Measurements from ENCODE around the gene CCDC33. TPM values are rescaled to one million over a fixed set of nuclear protein-coding genes. Genes with fewer than 3 reads are reported as not detected.
"Not testable (repeated sequence)": the region's sequence is repeated elsewhere in the genome, so short reads cannot be mapped to it uniquely, and the experiment has no call there.

CCDC33 gene
- total and polyA plus RNA-seq, 10 of the 15 experiments (the other 5 are each of a cell fraction or from before 2014, with no cell fraction given), result 0.57 to 5.8 (median 4.3) TPM

DNA sequence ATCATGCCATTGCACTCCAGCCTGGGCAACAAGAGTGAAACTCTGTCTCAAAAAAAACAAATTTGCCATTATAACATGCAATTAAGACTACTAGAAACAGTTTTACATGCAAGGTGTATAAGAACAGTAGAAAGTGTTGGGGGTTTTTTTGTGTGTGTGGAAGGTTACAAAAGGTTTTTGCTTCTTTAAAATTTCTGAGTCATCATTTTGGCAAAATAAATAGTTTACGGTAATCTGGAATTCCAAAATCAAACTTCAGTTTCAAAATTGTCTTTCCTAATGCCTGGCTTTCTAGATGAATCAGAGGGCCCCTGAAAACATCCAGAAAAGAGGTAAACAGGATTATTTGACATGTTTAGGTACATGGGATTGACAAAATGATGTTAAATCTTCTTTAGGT is 124.7 kb downstream of the CCDC33 start:
- FAIRE-seq; BruUV-seq (replicated peaks); intact Hi-C loops (cut with micrococcal nuclease; ENCODE audit: unreplicated experiment); H4K20me1 ChIP-seq (ENCODE audit: control insufficient read depth, insufficient read depth); H3K4me3 ChIP-seq; H3K9ac ChIP-seq (ENCODE audit: control insufficient read depth, insufficient read depth, low read length); H3K4me1 ChIP-seq (ENCODE audit: control insufficient read depth, insufficient read depth, low read length); H3K79me2 ChIP-seq (ENCODE audit: control insufficient read depth, insufficient read depth, low read length); H3K36me3 ChIP-seq (ENCODE audit: control insufficient read depth in 2 of 2, insufficient read depth in 2 of 2, low read length in 1 of 2); H2AFZ ChIP-seq (ENCODE audit: control insufficient read depth, low read depth, low read length); in situ Hi-C loops (cut with MboI); H3K27me3 ChIP-seq (replicated peaks in 1 of 2; ENCODE audit: control insufficient read depth in 2 of 2, insufficient read depth in 2 of 2, low read length in 1 of 2); RAD21 ChIA-PET (ENCODE audit: unreplicated experiment); ATAC-seq; DNase-seq (ENCODE audit: low read depth, low spot score); POLR2A ChIA-PET; H3K4me2 ChIP-seq (ENCODE audit: control insufficient read depth, insufficient read depth); H3K9me3 ChIP-seq (replicated peaks; ENCODE audit: control insufficient read depth, insufficient read depth, low read length); H3K27ac ChIP-seq (ENCODE audit: control insufficient read depth, insufficient read depth): not testable (repeated sequence)
- 27% methylated on average over 1 of the region's 1 CpG for WGBS (ENCODE audit: insufficient coverage, insufficient replicate concordance, low lambda C conversion rate, missing lambda C conversion rate)
- ChIA-PET SMC1A (ENCODE audit: uncharacterized antibody, unreplicated experiment) (interaction anchor here (1.0 kb wide), 1 partner anchor 9 kb away, joined by 4 read pairs; no protein-coding TSS in a partner anchor), CTCF (interaction anchor here (1.7 kb wide), 2 partner anchors 261 to 388 kb away, joined by 4 to 10 read pairs; no protein-coding TSS in a partner anchor)

DNA sequence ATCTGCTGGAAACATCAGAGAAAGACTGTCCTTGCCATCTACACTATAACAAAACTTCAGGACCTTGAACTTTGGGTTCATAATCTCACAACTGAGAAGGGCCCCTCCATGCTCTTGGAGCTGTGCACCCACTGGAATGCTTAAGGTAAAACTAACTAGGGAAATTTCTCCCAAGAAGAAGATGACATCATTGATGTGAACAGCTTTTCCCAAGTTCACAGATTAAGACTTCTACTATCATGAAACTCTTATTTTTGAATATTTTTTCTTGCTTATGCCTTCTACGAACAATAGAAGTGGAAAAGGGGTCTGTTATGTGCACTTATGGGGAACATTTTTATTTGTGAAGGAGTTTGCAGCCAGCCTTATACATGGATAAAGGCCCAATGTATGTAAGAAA is 126.4 kb downstream of the CCDC33 start:
- intact Hi-C loops (cut with micrococcal nuclease; ENCODE audit: unreplicated experiment) (no loop called here), in situ Hi-C loops (cut with MboI) (no loop called here)
- no peak overlapping the region for H3K27ac ChIP-seq (ENCODE audit: control insufficient read depth, insufficient read depth)
- H3K27me3 ChIP-seq (replicated peaks in 1 of 2; ENCODE audit: control insufficient read depth in 2 of 2, insufficient read depth in 2 of 2, low read length in 1 of 2), result peaks cover 4 to 5% of the 10 kb centered on the region in 2 experiments; a peak in 3 of 4 replicates
- BruUV-seq (replicated peaks), result no TSS peak
- FAIRE-seq (no peak), DNase-seq (ENCODE audit: low read depth, low spot score) (no peak), ATAC-seq (no peak)
- no peaks in the 10 kb centered on the region for H3K4me1 ChIP-seq (ENCODE audit: control insufficient read depth, insufficient read depth, low read length)
- H3K4me2 ChIP-seq (ENCODE audit: control insufficient read depth, insufficient read depth), result no peak overlapping the region
- WGBS (ENCODE audit: insufficient coverage, insufficient replicate concordance, low lambda C conversion rate, missing lambda C conversion rate), result 21% methylated on average over 1 of the region's 1 CpG
- no peak overlapping the region for H2AFZ ChIP-seq (ENCODE audit: control insufficient read depth, low read depth, low read length)
- H4K20me1 ChIP-seq (ENCODE audit: control insufficient read depth, insufficient read depth), result no peaks in the 10 kb centered on the region
- POLR2A ChIA-PET, result no interaction called here
- no peak overlapping the region for H3K4me3 ChIP-seq
- CTCF ChIA-PET, result no interaction called here
- RAD21 ChIA-PET (ENCODE audit: unreplicated experiment), result interaction anchor here (1.0 kb wide), 1 partner anchor 55 kb away, joined by 3 read pairs; no protein-coding TSS in a partner anchor
- no peaks in the 10 kb centered on the region for H3K79me2 ChIP-seq (ENCODE audit: control insufficient read depth, insufficient read depth, low read length)
- H3K9ac ChIP-seq (ENCODE audit: control insufficient read depth, insufficient read depth, low read length), result no peak overlapping the region
- H3K9me3 ChIP-seq (replicated peaks; ENCODE audit: control insufficient read depth, insufficient read depth, low read length), result no peaks in the 10 kb centered on the region
- TF ChIP-seq SP1 (IDR thresholded peaks at IDR 0.05; ENCODE audit: low read depth, low read length), result no peak
- H3K36me3 ChIP-seq (ENCODE audit: control insufficient read depth in 2 of 2, insufficient read depth in 2 of 2, low read length in 1 of 2), result no peaks in the 10 kb centered on the region
- SMC1A ChIA-PET (ENCODE audit: uncharacterized antibody, unreplicated experiment), result interaction anchor here (0.6 to 1.1 kb wide), 2 partner anchors 14 to 322 kb away, joined by 3 to 4 read pairs; no protein-coding TSS in a partner anchor

Measured in GM12878 (cell line).